CD4-positive, alpha-beta memory T cell (primary cell): ENCODE data around the gene TBC1D13. TPM values are rescaled to one million over a fixed set of nuclear protein-coding genes. Genes with fewer than 3 reads are reported as not detected.

Experiments
- CTCF ChIA-PET: fragments of 350-600 bp; sonication (Branson Sonifier 250); formaldehyde crosslinking; loops from one replicate; lab custom pipeline; 2021; ENCODE audit warnings: inconsistent platforms; ENCODE audit not compliant: partially characterized antibody; lab: Charles Lee
- POLR2A ChIA-PET: fragments of 350-600 bp; sonication (Branson Sonifier 250); formaldehyde crosslinking; loops from one replicate; lab custom pipeline; 2021; ENCODE audit not compliant: partially characterized antibody; lab: Charles Lee
- DNase-seq, 5 donors: peaks; one replicate each; pipeline versions ENCODE4 v3.0.0 to v3.0.0-alpha.2; 2020 to 2022; ENCODE audit warnings: mixed read lengths in 1 of 5
- H3K27ac ChIP-seq: one replicate; pipeline ENCODE4 v1.7.0; 2013; ENCODE audit warnings: low read depth, low read length
- H3K27me3 ChIP-seq: 2 replicates; pipeline ENCODE4 v1.7.0; 2013; ENCODE audit warnings: mild to moderate bottlenecking, low read length, moderate library complexity; ENCODE audit not compliant: insufficient read depth
- H3K36me3 ChIP-seq: 2 replicates; pipeline ENCODE4 v1.7.0; 2013; ENCODE audit warnings: mild to moderate bottlenecking, low read length, moderate library complexity; ENCODE audit not compliant: insufficient read depth
- H3K4me1 ChIP-seq: 2 replicates; pipeline ENCODE4 v1.7.0; 2013; ENCODE audit warnings: mild to moderate bottlenecking, low read length, moderate library complexity; ENCODE audit not compliant: insufficient read depth
- H3K4me3 ChIP-seq, 2 donors: one replicate each; pipeline ENCODE4 v1.7.0; 2013; ENCODE audit warnings: low read length in 2 of 2, mild to moderate bottlenecking in 1 of 2
- H3K9me3 ChIP-seq, 2 donors: one replicate each; pipeline ENCODE4 v1.7.0; 2013; ENCODE audit warnings: low read length in 2 of 2, control low read depth in 1 of 2; ENCODE audit not compliant: control insufficient read depth in 1 of 2
- H3K27ac Mint-ChIP-seq, 7 donors: one replicate each; pipeline ENCODE4 v1.8.0; 2020 to 2021; ENCODE audit warnings: mixed read lengths in 7 of 7, mild to moderate bottlenecking in 6 of 7, inconsistent platforms in 3 of 7, moderate library complexity in 3 of 7
- H3K27me3 Mint-ChIP-seq, 2 donors: one replicate each; pipeline ENCODE4 v1.8.0; 2020 to 2021; ENCODE audit warnings: mixed read lengths in 2 of 2
- H3K36me3 Mint-ChIP-seq, 2 donors: one replicate each; pipeline ENCODE4 v1.8.0; 2020 to 2021; ENCODE audit warnings: mixed read lengths in 2 of 2, inconsistent platforms in 1 of 2, mild to moderate bottlenecking in 1 of 2
- H3K4me1 Mint-ChIP-seq, 4 donors: one replicate each; pipeline ENCODE4 v1.8.0; 2020 to 2021; ENCODE audit warnings: mixed read lengths in 4 of 4, mild to moderate bottlenecking in 1 of 4
- H3K4me3 Mint-ChIP-seq, 8 donors: one replicate each; pipeline ENCODE4 v1.8.0; 2020 to 2021; ENCODE audit warnings: mixed read lengths in 8 of 8, mild to moderate bottlenecking in 7 of 8, moderate library complexity in 6 of 8, inconsistent platforms in 3 of 8
- H3K9me3 Mint-ChIP-seq, 8 donors: one replicate each; pipeline ENCODE4 v1.8.0; 2020 to 2021; ENCODE audit warnings: mixed read lengths in 8 of 8, mild to moderate bottlenecking in 5 of 8, inconsistent platforms in 3 of 8, moderate library complexity in 1 of 8
- intact Hi-C: fragments of 100-400 bp; cut with micrococcal nuclease; formaldehyde crosslinking; loops from one replicate; pipeline ENCODE4 v1.15.1; 2023
- polyA plus RNA-seq, 2 donors: library from polyadenylated mRNA; unstranded; fragments of 300-500 nt; fragmentation: Illumina TruSeq; gene quantifications; one replicate each; pipeline ENCODE4 v1.2.3, GENCODE V29; 2021
- total RNA-seq, 2 experiments: library from RNA; stranded (reverse); gene quantifications; one replicate each; pipeline ENCODE4 v1.2.3, GENCODE V29; 2021

TBC1D13 gene
- total and polyA plus RNA-seq, 4 experiments from 2014 or later = 26.0 to 31.4 (median 28.6) TPM

- Mint-ChIP-seq H3K9me3 (no peaks in the 10 kb centered on the region), H3K27me3 (no peaks in the 10 kb centered on the region), H3K4me1 (peaks cover 10 to 49% (median 14%) of the 10 kb centered on the region in 4 donors), H3K4me3 (no peak overlapping the region), H3K27ac (peak overlapping the region in 2 of 7 donors; percentile 24 to 47), H3K36me3 (peaks cover 8 to 45% of the 10 kb centered on the region in 2 donors)
- CTCF ChIA-PET = no interaction called here
- intact Hi-C loops = no loop called here
- no peak overlapping the region for H3K27ac ChIP-seq
- DNase-seq = no peak
- no peaks in the 10 kb centered on the region for H3K9me3 ChIP-seq
- no peak overlapping the region for H3K4me3 ChIP-seq
- POLR2A ChIA-PET = interaction anchor here (1.4 kb wide), 1 partner anchor 11 kb away, joined by 5 read pairs; no protein-coding TSS in a partner anchor
- H3K36me3 ChIP-seq = peaks cover 39% of the 10 kb centered on the region
- H3K4me1 ChIP-seq = peaks cover 28% of the 10 kb centered on the region
- no peaks in the 10 kb centered on the region for H3K27me3 ChIP-seq
Observed at GRCh38 chr9:128823903-128824406, 36.9 kb downstream of the TBC1D13 start.

GRCh38 chr9:128824911-128825310 lies 37.9 kb downstream of the TBC1D13 start:
- no peak for DNase-seq
- Histone ChIP-seq H3K27me3 (no peaks in the 10 kb centered on the region), H3K27ac (no peak overlapping the region), H3K4me3 (no peak overlapping the region), H3K4me1 (peaks cover 23% of the 10 kb centered on the region), H3K9me3 (no peaks in the 10 kb centered on the region), H3K36me3 (peaks cover 39% of the 10 kb centered on the region)
- H3K27ac Mint-ChIP-seq = peak overlapping the region in 1 of 7 donors; percentile 24
- H3K4me3 Mint-ChIP-seq = no peak overlapping the region
- intact Hi-C loops = loop anchor here (5.0 kb wide), 1 partner anchor 38 kb away; the partner anchor contains the start of gene TBC1D13
- ChIA-PET POLR2A (no interaction called here), CTCF (no interaction called here)
- peaks cover 11 to 47% of the 10 kb centered on the region in 2 donors for H3K36me3 Mint-ChIP-seq
- H3K9me3 Mint-ChIP-seq = no peaks in the 10 kb centered on the region
- H3K4me1 Mint-ChIP-seq = peaks cover 7 to 48% (median 14%) of the 10 kb centered on the region in 4 donors
- H3K27me3 Mint-ChIP-seq = no peaks in the 10 kb centered on the region

- H3K27me3 Mint-ChIP-seq = no peaks in the 10 kb centered on the region
- Histone ChIP-seq H3K36me3 (peaks cover 39% of the 10 kb centered on the region), H3K27me3 (no peaks in the 10 kb centered on the region), H3K9me3 (no peaks in the 10 kb centered on the region), H3K4me1 (peaks cover 22% of the 10 kb centered on the region), H3K4me3 (no peak overlapping the region), H3K27ac (no peak overlapping the region)
- peaks cover 11 to 47% of the 10 kb centered on the region in 2 donors for H3K36me3 Mint-ChIP-seq
- H3K4me1 Mint-ChIP-seq = peaks cover 10 to 40% (median 17%) of the 10 kb centered on the region in 4 donors
- intact Hi-C loops = loop anchor here (5.0 kb wide), 1 partner anchor 39 kb away; the partner anchor contains the start of gene TBC1D13
- H3K27ac Mint-ChIP-seq = no peak overlapping the region
- DNase-seq = no peak
- ChIA-PET POLR2A (interaction anchor here (4.9 kb wide), 1 partner anchor 7 kb away, joined by 77 read pairs; the partner anchor contains the start of gene ENDOG), CTCF (interaction anchor here (1.3 kb wide), 1 partner anchor 8 kb away, joined by 4 read pairs; the partner anchor contains the start of gene ENDOG)
- peak overlapping the region in 1 of 8 donors; percentile 21 for H3K4me3 Mint-ChIP-seq
- H3K9me3 Mint-ChIP-seq = no peaks in the 10 kb centered on the region
Observed at GRCh38 chr9:128825923-128826700, 39.1 kb downstream of the TBC1D13 start.

GRCh38 chr9:128828267-128828666 lies 41.2 kb downstream of the TBC1D13 start:
- Histone ChIP-seq H3K27ac (peak overlapping the region; percentile 65), H3K36me3 (peaks cover 31% of the 10 kb centered on the region), H3K9me3 (no peaks in the 10 kb centered on the region), H3K27me3 (no peaks in the 10 kb centered on the region), H3K4me3 (no peak overlapping the region), H3K4me1 (peaks cover 22% of the 10 kb centered on the region)
- peak overlapping the region; percentile 75 to 99 (median 93) for H3K4me3 Mint-ChIP-seq
- DNase-seq = no peak
- CTCF ChIA-PET = interaction anchor here (1.4 kb wide), 2 partner anchors 10 to 100 kb away, joined by 3 to 8 read pairs; partner anchors contain the start of gene ENDOG
- POLR2A ChIA-PET = interaction anchor here (0.7 to 4.9 kb wide), 2 partner anchors 9 to 216 kb away, joined by 3 to 77 read pairs; partner anchors contain the start of gene ENDOG
- no peaks in the 10 kb centered on the region for H3K9me3 Mint-ChIP-seq
- intact Hi-C loops = loop anchor here (5.0 kb wide), 1 partner anchor 41 kb away; the partner anchor contains the start of gene TBC1D13
- H3K27ac Mint-ChIP-seq = peak overlapping the region; percentile 74 to 98 (median 85)
- H3K36me3 Mint-ChIP-seq = peaks cover 15 to 35% of the 10 kb centered on the region in 2 donors
- H3K27me3 Mint-ChIP-seq = no peaks in the 10 kb centered on the region
- peaks cover 10 to 31% (median 16%) of the 10 kb centered on the region in 4 donors for H3K4me1 Mint-ChIP-seq

- peak overlapping the region; percentile 90 to 99 (median 96) for H3K4me3 Mint-ChIP-seq
- peaks cover 15 to 35% of the 10 kb centered on the region in 2 donors for H3K36me3 Mint-ChIP-seq
- H3K27me3 ChIP-seq = no peaks in the 10 kb centered on the region
- H3K4me3 ChIP-seq = peak overlapping the region; percentile 71 to 76
- intact Hi-C loops = loop anchor here (1.0 to 5.0 kb wide), 3 partner anchors 11 to 118 kb away; partner anchors contain the start of genes DOLK, ENDOG, NUP188 and TBC1D13
- peak overlapping the region; percentile 74 to 98 (median 90) for H3K27ac Mint-ChIP-seq
- peak overlapping the region; percentile 65 for H3K27ac ChIP-seq
- no peaks in the 10 kb centered on the region for H3K9me3 ChIP-seq
- H3K36me3 ChIP-seq = peaks cover 31% of the 10 kb centered on the region
- H3K27me3 Mint-ChIP-seq = no peaks in the 10 kb centered on the region
- H3K9me3 Mint-ChIP-seq = no peaks in the 10 kb centered on the region
- no peak for DNase-seq
- ChIA-PET POLR2A (interaction anchor here (0.7 to 4.9 kb wide), 7 partner anchors 10 to 324 kb away, joined by 3 to 77 read pairs (median 4); partner anchors contain the start of genes DOLK, ENDOG, NUP188 and ZDHHC12), CTCF (interaction anchor here (1.4 to 1.9 kb wide), 5 partner anchors 9 to 100 kb away, joined by 3 to 33 read pairs (median 5); partner anchors contain the start of gene ENDOG)
- peaks cover 10 to 31% (median 16%) of the 10 kb centered on the region in 4 donors for H3K4me1 Mint-ChIP-seq
- peaks cover 22% of the 10 kb centered on the region for H3K4me1 ChIP-seq
Observed at GRCh38 chr9:128828719-128829452, 41.8 kb downstream of the TBC1D13 start.

- H3K4me3 ChIP-seq = peak within 1 kb of the TSS; percentile 71 to 76
- ChIA-PET CTCF (interaction anchor here (0.7 to 1.9 kb wide), 7 partner anchors 8 to 128 kb away, joined by 3 to 33 read pairs (median 3); partner anchors contain the start of genes ENDOG and PKN3), POLR2A (interaction anchor here (0.6 to 4.9 kb wide), 13 partner anchors 9 to 324 kb away, joined by 3 to 77 read pairs (median 3); partner anchors contain the start of genes DOLK, ENDOG, NUP188 and SH3GLB2)
- peak within 1 kb of the TSS; percentile 65 for H3K27ac ChIP-seq
- Mint-ChIP-seq H3K36me3 (peaks cover 19 to 33% of the 10 kb centered on the region in 2 donors), H3K4me1 (peaks cover 10 to 31% (median 16%) of the 10 kb centered on the region in 4 donors), H3K27ac (peak within 1 kb of the TSS; percentile 74 to 98 (median 90)), H3K9me3 (no peaks in the 10 kb centered on the region), H3K4me3 (peak within 1 kb of the TSS; percentile 90 to 99 (median 96)), H3K27me3 (no peaks in the 10 kb centered on the region)
- intact Hi-C loops = loop anchor here (1.0 to 5.0 kb wide), 3 partner anchors 11 to 118 kb away; partner anchors contain the start of genes DOLK, ENDOG, NUP188 and TBC1D13
- peak; percentile 91 to 94 (median 93) for DNase-seq
- no peaks in the 10 kb centered on the region for H3K9me3 ChIP-seq
- H3K36me3 ChIP-seq = peaks cover 26% of the 10 kb centered on the region
- peaks cover 22% of the 10 kb centered on the region for H3K4me1 ChIP-seq
- H3K27me3 ChIP-seq = no peaks in the 10 kb centered on the region
Observed at GRCh38 chr9:128829477-128830251, 42.6 kb downstream of the TBC1D13 start, which contains the start of gene SPOUT1. TSS of gene SPOUT1 (minus strand) at chr9:128829794. CDS start at chr9:128829780, 14 bp downstream.
